ENCODE data around the gene AUNIP. TPM values are rescaled to one million over a fixed set of nuclear protein-coding genes. Genes with fewer than 3 reads are reported as not detected.

The AUNIP gene
- total and polyA plus RNA-seq, 2 experiments from 2014 or later, result 2.2 to 2.3 TPM

DNA sequence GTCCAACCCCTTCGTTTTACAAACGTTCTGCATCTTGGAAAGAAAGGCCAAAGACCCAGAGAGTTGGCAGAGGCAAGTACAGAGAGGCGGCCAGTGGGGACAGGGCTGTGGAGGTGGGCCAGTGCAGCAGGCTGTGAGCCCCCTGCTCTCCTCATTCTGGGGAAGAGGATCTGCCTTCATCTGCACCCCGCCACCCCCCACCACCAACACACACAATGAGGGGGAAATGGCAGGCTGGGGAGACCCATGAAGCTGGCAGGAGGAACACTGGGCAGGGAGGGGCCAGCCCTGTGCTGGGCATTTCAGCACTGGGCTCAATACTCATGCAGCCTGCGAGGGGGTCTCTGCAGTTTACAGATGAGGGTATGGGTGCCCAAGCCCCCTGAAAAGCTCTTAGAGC lies 32.3 kb upstream of the AUNIP start:
- 77 to 83% methylated on average over 5 of the region's 5 CpGs for whole genome bisulfite sequencing, 2 experiments (ENCODE audit: low coverage in 1 of 2, low lambda C conversion rate in 2 of 2, missing lambda C conversion rate in 2 of 2)
- peak overlapping the region; percentile 86 for H3K4me2 ChIP-seq (ENCODE audit: unreplicated experiment)

DNA sequence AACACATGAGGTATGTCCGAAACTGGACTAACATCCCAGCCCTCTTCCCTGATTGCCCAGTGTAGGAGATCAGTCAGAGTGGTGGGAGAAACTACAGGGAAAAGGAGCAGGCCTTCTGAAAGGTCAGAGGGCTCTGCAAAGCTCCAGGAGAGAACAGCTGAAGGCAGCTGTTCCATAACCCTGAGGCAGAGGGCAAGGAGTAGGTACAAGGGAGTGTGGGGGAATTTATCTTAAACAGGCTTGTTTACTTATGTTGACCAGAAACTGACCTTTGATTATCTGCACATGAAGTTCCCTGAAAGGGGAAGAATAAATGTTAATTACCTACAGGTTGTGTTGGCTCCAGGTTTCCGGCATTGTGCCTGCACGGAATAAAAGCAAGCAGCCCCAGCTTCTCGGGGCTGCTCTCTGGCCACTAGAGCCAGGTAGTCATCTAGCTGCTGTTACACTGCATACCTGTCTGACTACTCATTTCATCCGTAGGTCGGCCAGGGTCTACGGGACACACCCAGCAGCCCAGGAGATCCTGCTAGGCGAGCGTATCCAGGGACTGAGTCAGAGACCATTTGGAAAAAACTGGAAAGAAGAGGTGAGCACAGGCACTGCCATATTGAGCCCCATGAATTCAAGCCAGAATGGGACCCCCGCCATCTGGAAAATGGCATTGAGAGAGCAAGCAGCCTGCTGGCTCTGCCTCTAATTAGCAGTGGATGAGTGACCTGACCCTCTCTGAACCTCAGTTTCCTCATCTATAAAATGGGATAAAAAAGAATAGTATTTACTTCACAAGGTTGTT lies 31.2 kb upstream of the AUNIP start:
- no peaks in the 10 kb centered on the region for H4K20me1 ChIP-seq (ENCODE audit: insufficient read depth)
- H3K4me3 ChIP-seq, result no peak overlapping the region
- no peak overlapping the region for H2AFZ ChIP-seq
- no peaks in the 10 kb centered on the region for H3K9me3 ChIP-seq (ENCODE audit: low read depth)
- peak; percentile 34 for DNase-seq
- no peak for TF ChIP-seq EZH2phosphoT487 (IDR thresholded peaks at IDR 0.05; ENCODE audit: insufficient read depth, low read depth)
- no peak for TF ChIP-seq EZH2 (IDR thresholded peaks at IDR 0.05; ENCODE audit: insufficient read depth, poor library complexity, severe bottlenecking)
- H3K36me3 ChIP-seq (ENCODE audit: low read depth), result no peaks in the 10 kb centered on the region
- 90 to 91% methylated on average over 10 of the region's 10 CpGs for WGBS, 2 experiments (ENCODE audit: low coverage in 1 of 2, low lambda C conversion rate in 2 of 2, missing lambda C conversion rate in 2 of 2)
- no peak overlapping the region for H3K4me2 ChIP-seq (ENCODE audit: unreplicated experiment)
- no peak overlapping the region for H3K27ac ChIP-seq
- H3K79me2 ChIP-seq (ENCODE audit: insufficient read depth), result peaks cover 9% of the 10 kb centered on the region
- no peak overlapping the region for H3K9ac ChIP-seq
- peaks cover 20% of the 10 kb centered on the region; the same call in 1 of the 2 replicates for H3F3A ChIP-seq (ENCODE audit: insufficient read depth)
- in situ Hi-C loops (cut with MboI), result loop anchor here (10.0 kb wide), 1 partner anchor 104 kb away; the partner anchor contains the start of gene PAFAH2
- H3K9me2 ChIP-seq (ENCODE audit: insufficient read depth), result no peaks in the 10 kb centered on the region
- H3K4me1 ChIP-seq (ENCODE audit: insufficient read depth), result peaks cover 35% of the 10 kb centered on the region
- H3K27me3 ChIP-seq (replicated peaks; ENCODE audit: insufficient read depth), result no peaks in the 10 kb centered on the region

More for the DNA sequence above, 32.3 kb upstream of the AUNIP start:
- peak overlapping the region; percentile 98 for H3K27ac ChIP-seq
- no peaks in the 10 kb centered on the region for H3K36me3 ChIP-seq (ENCODE audit: low read depth)
- in situ Hi-C loops (cut with MboI), result loop anchor here (10.0 kb wide), 1 partner anchor 103 kb away; the partner anchor contains the start of gene PAFAH2
- peaks cover 9% of the 10 kb centered on the region for H3K79me2 ChIP-seq (ENCODE audit: insufficient read depth)
- H3K9me3 ChIP-seq (ENCODE audit: low read depth), result no peaks in the 10 kb centered on the region
- no peaks in the 10 kb centered on the region for H3K27me3 ChIP-seq (replicated peaks; ENCODE audit: insufficient read depth)
- TF ChIP-seq EZH2phosphoT487 (IDR thresholded peaks at IDR 0.05; ENCODE audit: insufficient read depth, low read depth) (no peak), EZH2 (IDR thresholded peaks at IDR 0.05; ENCODE audit: insufficient read depth, poor library complexity, severe bottlenecking) (no peak)
- no peak for DNase-seq
- no peaks in the 10 kb centered on the region for H4K20me1 ChIP-seq (ENCODE audit: insufficient read depth)
- no peaks in the 10 kb centered on the region for H3K9me2 ChIP-seq (ENCODE audit: insufficient read depth)
- 0 out of 2 replicates have a peak overlapping the region, but pooled peaks have one; percentile 86 for H2AFZ ChIP-seq
- peak overlapping the region; percentile 77 for H3K9ac ChIP-seq
- H3K4me1 ChIP-seq (ENCODE audit: insufficient read depth), result peaks cover 47% of the 10 kb centered on the region
- H3F3A ChIP-seq (ENCODE audit: insufficient read depth), result peaks cover 32% of the 10 kb centered on the region
- H3K4me3 ChIP-seq, result peak overlapping the region; percentile 64; the same call in 1 of the 2 replicates

DNA sequence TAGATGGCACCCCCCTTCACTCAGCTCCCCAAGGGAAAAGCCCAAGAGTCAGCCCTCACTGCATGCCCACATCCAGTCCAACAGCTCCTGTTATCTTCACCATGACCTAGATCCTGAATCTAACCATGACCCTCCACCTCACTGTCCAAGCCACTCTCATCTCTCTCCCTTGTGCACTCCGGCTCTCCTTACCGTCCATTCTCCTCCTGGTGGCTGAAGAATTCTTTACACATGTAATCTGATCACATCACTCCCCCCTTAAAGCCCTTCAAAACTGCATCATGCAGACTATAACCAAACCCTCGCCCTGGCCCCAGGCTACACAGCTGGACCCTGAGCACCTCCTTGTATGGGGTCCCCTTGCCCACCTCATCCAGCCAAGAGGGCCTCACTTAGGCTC lies 30.2 kb upstream of the AUNIP start:
- H3K79me2 ChIP-seq (ENCODE audit: insufficient read depth), result peaks cover 9% of the 10 kb centered on the region
- peaks cover 31% of the 10 kb centered on the region for H3K4me1 ChIP-seq (ENCODE audit: insufficient read depth)
- no peak overlapping the region for H3K4me2 ChIP-seq (ENCODE audit: unreplicated experiment)
- WGBS, 2 experiments (ENCODE audit: low coverage in 1 of 2, low lambda C conversion rate in 2 of 2, missing lambda C conversion rate in 2 of 2), result 85 to 86% methylated on average over 3 of the region's 3 CpGs
- H2AFZ ChIP-seq, result no peak overlapping the region
- DNase-seq, result no peak
- in situ Hi-C loops (cut with MboI), result no loop called here
- H3K9me2 ChIP-seq (ENCODE audit: insufficient read depth), result no peaks in the 10 kb centered on the region
- H3K36me3 ChIP-seq (ENCODE audit: low read depth), result no peaks in the 10 kb centered on the region
- no peak overlapping the region for H3K9ac ChIP-seq
- no peaks in the 10 kb centered on the region for H4K20me1 ChIP-seq (ENCODE audit: insufficient read depth)
- no peak overlapping the region for H3K27ac ChIP-seq
- TF ChIP-seq EZH2phosphoT487 (IDR thresholded peaks at IDR 0.05; ENCODE audit: insufficient read depth, low read depth), result no peak
- TF ChIP-seq EZH2 (IDR thresholded peaks at IDR 0.05; ENCODE audit: insufficient read depth, poor library complexity, severe bottlenecking), result no peak
- H3K9me3 ChIP-seq (ENCODE audit: low read depth), result no peaks in the 10 kb centered on the region
- H3F3A ChIP-seq (ENCODE audit: insufficient read depth), result peaks cover 20% of the 10 kb centered on the region; the same call in 1 of the 2 replicates
- no peaks in the 10 kb centered on the region for H3K27me3 ChIP-seq (replicated peaks; ENCODE audit: insufficient read depth)
- no peak overlapping the region for H3K4me3 ChIP-seq

DNA sequence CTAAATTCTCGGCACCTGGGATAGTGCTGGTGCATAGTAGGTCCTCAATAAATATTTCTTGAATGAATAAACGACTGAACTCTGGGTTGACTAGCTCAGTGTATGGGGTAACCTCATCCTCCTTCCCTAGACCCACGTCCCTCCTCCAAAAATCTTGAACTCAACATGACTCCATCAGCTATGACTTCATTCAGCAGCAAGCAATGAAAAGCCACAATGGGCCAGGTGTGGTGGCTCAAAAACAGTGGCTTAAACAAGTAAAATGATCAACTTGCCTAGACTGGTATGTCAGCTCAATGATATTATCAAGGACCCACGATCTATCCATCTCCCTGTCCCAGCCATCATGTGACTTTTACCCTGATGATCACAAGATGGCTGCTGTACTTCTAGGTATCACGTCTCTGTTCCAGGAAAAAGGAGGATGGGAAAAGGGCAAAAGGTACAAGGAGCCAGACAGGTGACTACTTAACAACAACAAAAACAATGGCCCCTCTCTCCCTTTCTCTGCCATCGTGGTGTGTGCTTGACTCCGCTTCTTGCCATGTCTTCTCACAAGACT lies 29.2 kb upstream of the AUNIP start:
- Histone ChIP-seq H3K27me3 (replicated peaks; ENCODE audit: insufficient read depth) (no peaks in the 10 kb centered on the region), H3K36me3 (ENCODE audit: low read depth) (no peaks in the 10 kb centered on the region), H4K20me1 (ENCODE audit: insufficient read depth) (no peaks in the 10 kb centered on the region), H3K9me2 (ENCODE audit: insufficient read depth) (no peaks in the 10 kb centered on the region), H3K27ac (no peak overlapping the region), H3F3A (ENCODE audit: insufficient read depth) (peaks cover 13% of the 10 kb centered on the region; the same call in 1 of the 2 replicates), H3K4me2 (ENCODE audit: unreplicated experiment) (no peak overlapping the region), H3K4me3 (no peak overlapping the region), H3K9ac (no peak overlapping the region), H3K9me3 (ENCODE audit: low read depth) (no peaks in the 10 kb centered on the region), H2AFZ (no peak overlapping the region), H3K79me2 (ENCODE audit: insufficient read depth) (peaks cover 9% of the 10 kb centered on the region), H3K4me1 (ENCODE audit: insufficient read depth) (peaks cover 31% of the 10 kb centered on the region)
- WGBS, 2 experiments (ENCODE audit: low coverage in 1 of 2, low lambda C conversion rate in 2 of 2, missing lambda C conversion rate in 2 of 2), result 74 to 76% methylated on average over 7 of the region's 7 CpGs
- TF ChIP-seq EZH2phosphoT487 (IDR thresholded peaks at IDR 0.05; ENCODE audit: insufficient read depth, low read depth), result no peak
- no peak for TF ChIP-seq EZH2 (IDR thresholded peaks at IDR 0.05; ENCODE audit: insufficient read depth, poor library complexity, severe bottlenecking)
- in situ Hi-C loops (cut with MboI), result no loop called here
- no peak for DNase-seq

Data from GM23248 (cell line).